Ovary (tissue), 9 donors: ENCODE measurements around the gene HYDIN. TPM values are rescaled to one million over a fixed set of nuclear protein-coding genes. Genes with fewer than 3 reads are reported as not detected.
A peak's percentile ranks its signal among the peaks of the same experiment; 100 is the strongest.

ENCODE experiments used
- DNase-seq, 5 donors: peaks; one replicate each; pipeline ENCODE4 v3.0.0-alpha.2; 2019 to 2020
- H3K27ac ChIP-seq, 2 donors: fragments of 200-600 bp; one replicate each; pipeline versions ENCODE4 v1.5.1 to v1.8.0; 2019 to 2022
- H3K27me3 ChIP-seq: fragments of 200-600 bp; one replicate; pipeline ENCODE4 v1.8.0; 2022
- H3K36me3 ChIP-seq: fragments of 200-600 bp; sonication (generic); one replicate; pipeline ENCODE4 v1.5.1; 2019
- H3K4me1 ChIP-seq: one replicate; pipeline ENCODE4 v1.8.1; 2013; ENCODE audit warnings: mild to moderate bottlenecking, moderate library complexity; ENCODE audit not compliant: insufficient read depth
- H3K4me3 ChIP-seq: fragments of 200-600 bp; sonication (generic); one replicate; pipeline ENCODE4 v1.5.1; 2017
- H3K9me3 ChIP-seq, 2 donors: fragments of 200-600 bp in 1 of 2; sonication (generic) in 1 of 2; one replicate each; pipeline versions ENCODE4 v1.5.1 to v1.8.1; 2013 to 2019; ENCODE audit warnings: mild to moderate bottlenecking in 1 of 2, moderate library complexity in 1 of 2
- CTCF ChIP-seq, 3 donors: fragments of 450-650 bp in 2 of 3; fragments of 200-600 bp in 1 of 3; IDR thresholded peaks; one replicate each; pipeline versions ENCODE4 v1.5.1 to v1.8.0; 2016 to 2022; ENCODE audit warnings: antibody characterized with exemption in 3 of 3, mild to moderate bottlenecking in 1 of 3
- EP300 ChIP-seq: sonication (generic); formaldehyde crosslinking; IDR thresholded peaks from one replicate; pipeline ENCODE4 v1.6.1; 2017; ENCODE audit warnings: antibody characterized with exemption
- POLR2A ChIP-seq: fragments of 450-650 bp; IDR thresholded peaks from one replicate; pipeline ENCODE4 v1.6.1; 2017; ENCODE audit warnings: antibody characterized with exemption, mild to moderate bottlenecking, moderate library complexity
- WGBS, 3 donors: extraction: QIAGEN DNeasy Blood & Tissue Kit in 1 of 3; methylation state at CpG; one replicate each; pipeline versions ENCODE4 v1.1.5 to v1.1.7; 2013 to 2017; 5-methylcytosine and 5-hydroxymethylcytosine counted together
- intact Hi-C, 4 donors: fragments of 100-400 bp; cut with DNase I; formaldehyde crosslinking; loops; one replicate each; pipeline versions ENCODE4 v1.11.0 to v1.15.1; 2022 to 2023
- polyA plus RNA-seq, 2 donors: library from polyadenylated mRNA; stranded (reverse); fragments of 200-250 nt in 1 of 2; fragments of 350-450 nt in 1 of 2; fragmentation: Illumina TruSeq in 1 of 2; extraction: RNeasy Lipid Tissue Mini Kit (QIAGEN cat#74804) in 1 of 2; gene quantifications; one replicate each; pipeline ENCODE4 v1.2.3, GENCODE V29; 2013 to 2014
- total RNA-seq, 7 donors: library from RNA; depleted of rRNA in 2 of 7; stranded (reverse); fragments of >200 nt in 2 of 7; fragmentation: NEBNext Ultra II Directional in 3 of 7; extraction: Animal tissue kit (Norgen Biotek cat#: 25700) in 3 of 7; gene quantifications; one replicate each; pipeline versions ENCODE4 v1.1.0 to v1.2.4, GENCODE V29; 2016 to 2023
- donor health status: DM: no; HTN: no; CAD: no; lungs with moderate emphysema.
- donor health status: DM: no; HTN: no; CAD: no.
- donor health status: Bipolar disorder and iron deficiency.
- donor health status: DM: yes; HTN: yes; CAD: no.
- donor health status: DM: no; HTN: no; CAD: no.
- donor health status: DM: yes; HTN: yes; CAD: no.

The HYDIN gene
- total and polyA plus RNA-seq, 9 donors, result 0.39 to 59.4 (median 4.4) TPM

GRCh38 chr16:70777496-70777895 is 453.0 kb downstream of the HYDIN start:
- 87 to 90% (median 88%) methylated on average over 9 of the region's 9 CpGs for WGBS, 3 donors
- intact Hi-C loops, result no loop called here
- TF ChIP-seq POLR2A (no peak), EP300 (no peak), CTCF (IDR thresholded peaks at IDR 0.05) (no peak)
- Histone ChIP-seq H3K4me1 (peaks cover 7% of the 10 kb centered on the region), H3K4me3 (no peak overlapping the region), H3K27ac (peak overlapping the region in 1 of 2 donors; percentile 2), H3K27me3 (no peaks in the 10 kb centered on the region), H3K9me3 (no peaks in the 10 kb centered on the region), H3K36me3 (no peaks in the 10 kb centered on the region)
- DNase-seq, result no peak

- no peak for DNase-seq
- intact Hi-C loops, result no loop called here
- H3K27me3 ChIP-seq, result no peaks in the 10 kb centered on the region
- no peaks in the 10 kb centered on the region for H3K9me3 ChIP-seq
- no peak overlapping the region for H3K27ac ChIP-seq
- no peaks in the 10 kb centered on the region for H3K36me3 ChIP-seq
- TF ChIP-seq POLR2A (no peak), EP300 (no peak), CTCF (IDR thresholded peaks at IDR 0.05) (no peak)
- 91 to 96% (median 96%) methylated on average over 4 of the region's 4 CpGs for WGBS, 3 donors
- H3K4me3 ChIP-seq, result no peak overlapping the region
- peaks cover 7% of the 10 kb centered on the region for H3K4me1 ChIP-seq
These were observed 455.1 kb downstream of the HYDIN start for GRCh38 chr16:70775399-70775798.

GRCh38 chr16:70774261-70774660 is 456.3 kb downstream of the HYDIN start:
- no peaks in the 10 kb centered on the region for H3K9me3 ChIP-seq
- H3K27me3 ChIP-seq, result no peaks in the 10 kb centered on the region
- no peak for TF ChIP-seq CTCF (IDR thresholded peaks at IDR 0.05)
- TF ChIP-seq POLR2A, result no peak
- no peak for TF ChIP-seq EP300
- intact Hi-C loops, result no loop called here
- DNase-seq, result no peak
- H3K27ac ChIP-seq, result no peak overlapping the region
- no peaks in the 10 kb centered on the region for H3K36me3 ChIP-seq
- 95% methylated on average over 13 of the region's 13 CpGs for WGBS, 3 donors
- H3K4me3 ChIP-seq, result no peak overlapping the region
- peaks cover 7% of the 10 kb centered on the region for H3K4me1 ChIP-seq

GRCh38 chr16:70772493-70772892 is 458.0 kb downstream of the HYDIN start:
- no peak for TF ChIP-seq CTCF (IDR thresholded peaks at IDR 0.05)
- Histone ChIP-seq H3K36me3 (no peaks in the 10 kb centered on the region), H3K27ac (no peak overlapping the region), H3K4me1 (no peaks in the 10 kb centered on the region), H3K27me3 (no peaks in the 10 kb centered on the region), H3K9me3 (no peaks in the 10 kb centered on the region), H3K4me3 (no peak overlapping the region)
- WGBS, 3 donors, result 76 to 86% (median 82%) methylated on average over 1 of the region's 1 CpG
- DNase-seq, result no peak
- intact Hi-C loops, result no loop called here
